ENCODE measurements around the gene SOWAHC. TPM values are rescaled to one million over a fixed set of nuclear protein-coding genes. Genes with fewer than 3 reads are reported as not detected.

The SOWAHC gene
- total RNA-seq, 2 donors from 2014 or later: 8.8 to 11.2 TPM

GRCh38 chr2:109629867-109630266 lies 15.7 kb downstream of the SOWAHC start:
- Histone ChIP-seq H3K27me3 (no peaks in the 10 kb centered on the region), H3K4me3 (no peak overlapping the region), H3K36me3 (replicated peaks in 1 of 2; ENCODE audit: insufficient read depth in 1 of 2, low read depth in 2 of 2) (no peaks in the 10 kb centered on the region), H3K27ac (no peak overlapping the region), H3K4me1 (no peaks in the 10 kb centered on the region), H3K9me3 (no peaks in the 10 kb centered on the region)
- intact Hi-C loops (cut with DNase I): no loop called here
- 72 to 76% methylated on average over 3 of the region's 3 CpGs for WGBS, 2 donors
- DNase-seq (no peak), ATAC-seq (no peak)
- TF ChIP-seq CTCF (IDR thresholded peaks at IDR 0.05) (no peak), POLR2A (IDR thresholded peaks at IDR 0.05) (no peak)

GRCh38 chr2:109630441-109631430 lies 16.6 kb downstream of the SOWAHC start:
- ATAC-seq: no peak
- no peak for DNase-seq
- Histone ChIP-seq H3K4me1 (no peaks in the 10 kb centered on the region), H3K36me3 (replicated peaks in 1 of 2; ENCODE audit: insufficient read depth in 1 of 2, low read depth in 2 of 2) (no peaks in the 10 kb centered on the region), H3K4me3 (no peak overlapping the region), H3K9me3 (no peaks in the 10 kb centered on the region), H3K27ac (no peak overlapping the region), H3K27me3 (no peaks in the 10 kb centered on the region)
- WGBS, 2 donors: 87 to 92% methylated on average over 19 of the region's 19 CpGs
- intact Hi-C loops (cut with DNase I): no loop called here
- no peak for TF ChIP-seq CTCF (IDR thresholded peaks at IDR 0.05)
- TF ChIP-seq POLR2A (IDR thresholded peaks at IDR 0.05): no peak

DNA sequence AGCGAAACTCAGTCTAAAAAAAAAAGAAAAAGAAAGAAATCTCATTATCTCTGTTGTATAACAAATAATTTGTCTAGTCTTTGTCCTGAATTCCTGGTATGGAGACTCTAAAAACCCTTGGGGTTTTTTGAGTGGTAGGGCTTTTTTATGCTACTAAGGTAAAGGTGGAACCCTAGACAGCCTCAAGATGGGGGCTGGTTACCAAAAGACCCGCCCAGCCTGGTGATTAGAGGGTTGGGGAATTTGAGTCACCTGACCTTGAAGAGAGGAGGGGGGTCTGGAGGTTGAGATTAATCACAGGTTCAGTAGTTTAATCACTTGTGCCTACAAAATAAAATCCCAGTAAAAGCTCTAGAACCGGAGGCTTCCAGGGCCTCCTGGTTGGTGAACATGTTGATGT lies 17.6 kb downstream of the SOWAHC start:
- H3K9me3 ChIP-seq: no peaks in the 10 kb centered on the region
- intact Hi-C loops (cut with DNase I): no loop called here
- TF ChIP-seq CTCF (IDR thresholded peaks at IDR 0.05): no peak
- TF ChIP-seq POLR2A (IDR thresholded peaks at IDR 0.05): no peak
- H3K27ac ChIP-seq: peak overlapping the region in 1 of 4 donors; percentile 23
- no peak overlapping the region for H3K4me3 ChIP-seq
- H3K27me3 ChIP-seq: no peaks in the 10 kb centered on the region
- no peaks in the 10 kb centered on the region for H3K4me1 ChIP-seq
- DNase-seq: no peak
- ATAC-seq: no peak
- no peaks in the 10 kb centered on the region for H3K36me3 ChIP-seq (replicated peaks in 1 of 2; ENCODE audit: insufficient read depth in 1 of 2, low read depth in 2 of 2)
- 54 to 61% methylated on average over 3 of the region's 3 CpGs for WGBS, 2 donors

GRCh38 chr2:109632158-109632789 lies 18.1 kb downstream of the SOWAHC start:
- peak overlapping the region in 1 of 4 donors; percentile 23 for H3K27ac ChIP-seq
- intact Hi-C loops (cut with DNase I): no loop called here
- ATAC-seq (no peak), DNase-seq (no peak)
- no peak overlapping the region for H3K4me3 ChIP-seq
- H3K4me1 ChIP-seq: no peaks in the 10 kb centered on the region
- H3K9me3 ChIP-seq: no peaks in the 10 kb centered on the region
- 74 to 80% methylated on average over 10 to 14 of the region's 14 CpGs for WGBS, 2 donors
- no peak for TF ChIP-seq POLR2A (IDR thresholded peaks at IDR 0.05)
- no peak for TF ChIP-seq CTCF (IDR thresholded peaks at IDR 0.05)
- H3K27me3 ChIP-seq: no peaks in the 10 kb centered on the region
- no peaks in the 10 kb centered on the region for H3K36me3 ChIP-seq (replicated peaks in 1 of 2; ENCODE audit: insufficient read depth in 1 of 2, low read depth in 2 of 2)

All from body of pancreas (tissue), 4 donors.